Measurements from ENCODE around the gene PPP1R9A.

DNA sequence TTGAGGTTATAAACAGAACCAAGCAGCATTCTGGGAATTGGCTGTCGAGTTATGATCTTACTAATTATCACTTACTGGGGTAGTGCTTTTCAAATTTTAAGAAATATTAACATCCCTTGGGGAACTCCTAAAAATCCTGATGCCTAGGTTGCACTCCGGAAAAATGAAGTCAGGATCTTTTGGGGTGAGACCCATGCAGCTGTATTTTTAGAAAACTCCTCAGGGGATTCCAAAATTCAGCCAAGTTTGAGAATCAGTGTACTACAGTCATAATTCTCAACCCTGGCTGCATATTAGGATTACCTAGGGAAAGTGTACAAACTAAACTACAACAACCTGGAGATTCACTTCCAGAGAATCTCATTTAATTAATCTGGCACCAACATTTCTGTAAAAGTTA lies 17.2 kb upstream of the PPP1R9A start:
- TF ChIP-seq CTCF (tag by site-specific recombination; IDR thresholded peaks at IDR 0.05) = no peak
- no peak for TF ChIP-seq ELK4 (IDR thresholded peaks at IDR 0.05; ENCODE audit: borderline replicate concordance, low read depth, low read length)
- no peak for TF ChIP-seq ZNF211 (tag by site-specific recombination; IDR thresholded peaks at IDR 0.05; ENCODE audit: low read depth)
- TF ChIP-seq ZNF843 (tag by site-specific recombination; IDR thresholded peaks at IDR 0.05) = no peak
- TF ChIP-seq HOXA7 (CRISPR knock-in tag; IDR thresholded peaks at IDR 0.05; ENCODE audit: borderline replicate concordance) = no peak
- no peak for TF ChIP-seq SCRT2 (tag by site-specific recombination; IDR thresholded peaks at IDR 0.05)
- TF ChIP-seq, protein P1, sequence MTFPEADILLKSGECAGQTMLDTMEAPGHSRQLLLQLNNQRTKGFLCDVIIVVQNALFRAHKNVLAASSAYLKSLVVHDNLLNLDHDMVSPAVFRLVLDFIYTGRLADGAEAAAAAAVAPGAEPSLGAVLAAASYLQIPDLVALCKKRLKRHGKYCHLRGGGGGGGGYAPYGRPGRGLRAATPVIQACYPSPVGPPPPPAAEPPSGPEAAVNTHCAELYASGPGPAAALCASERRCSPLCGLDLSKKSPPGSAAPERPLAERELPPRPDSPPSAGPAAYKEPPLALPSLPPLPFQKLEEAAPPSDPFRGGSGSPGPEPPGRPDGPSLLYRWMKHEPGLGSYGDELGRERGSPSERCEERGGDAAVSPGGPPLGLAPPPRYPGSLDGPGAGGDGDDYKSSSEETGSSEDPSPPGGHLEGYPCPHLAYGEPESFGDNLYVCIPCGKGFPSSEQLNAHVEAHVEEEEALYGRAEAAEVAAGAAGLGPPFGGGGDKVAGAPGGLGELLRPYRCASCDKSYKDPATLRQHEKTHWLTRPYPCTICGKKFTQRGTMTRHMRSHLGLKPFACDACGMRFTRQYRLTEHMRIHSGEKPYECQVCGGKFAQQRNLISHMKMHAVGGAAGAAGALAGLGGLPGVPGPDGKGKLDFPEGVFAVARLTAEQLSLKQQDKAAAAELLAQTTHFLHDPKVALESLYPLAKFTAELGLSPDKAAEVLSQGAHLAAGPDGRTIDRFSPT (tag by site-specific recombination; IDR thresholded peaks at IDR 0.05) = no peak
- no peak for TF ChIP-seq ZNF423 (tag by site-specific recombination; IDR thresholded peaks at IDR 0.05)
- TF ChIP-seq SCRT1 (tag by site-specific recombination; IDR thresholded peaks at IDR 0.05; ENCODE audit: borderline replicate concordance) = no peak
